NCI-H146 treated with DMSO at 0.1 percent for 48 hours (cell line): ENCODE data around the gene CRYGA.

Source experiments
- DNase-seq: peaks from one replicate; lab custom pipeline; 2025; ENCODE audit not compliant: unreplicated experiment; lab: John Stamatoyannopoulos, UW

CRYGA gene, protein sequence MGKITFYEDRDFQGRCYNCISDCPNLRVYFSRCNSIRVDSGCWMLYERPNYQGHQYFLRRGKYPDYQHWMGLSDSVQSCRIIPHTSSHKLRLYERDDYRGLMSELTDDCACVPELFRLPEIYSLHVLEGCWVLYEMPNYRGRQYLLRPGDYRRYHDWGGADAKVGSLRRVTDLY

DNA sequence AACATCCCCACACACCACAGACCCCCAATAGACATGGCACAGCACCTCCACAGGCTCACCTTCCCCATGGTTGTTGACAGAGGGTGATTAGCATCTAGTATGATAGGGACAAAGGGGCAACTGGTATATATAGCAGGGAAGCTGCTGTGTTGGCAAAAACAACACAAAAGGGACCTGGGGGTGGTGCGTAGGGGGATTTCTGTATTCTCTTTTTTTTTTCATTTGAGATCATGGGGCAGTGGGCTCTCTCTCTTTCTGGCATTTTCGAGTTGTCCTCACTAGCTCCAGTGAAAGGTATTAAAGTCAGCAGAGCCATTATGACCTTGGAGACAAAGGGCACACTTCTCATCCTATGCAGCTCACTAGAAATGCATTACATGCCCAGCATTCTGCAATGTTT lies at the start of gene CRYGA:
Gene CRYGA (minus strand): TSS at position 101 of the 400 bp plus-strand sequence. CDS start 33 bp downstream, at position 68.
- DNase-seq, result no peak

DNA sequence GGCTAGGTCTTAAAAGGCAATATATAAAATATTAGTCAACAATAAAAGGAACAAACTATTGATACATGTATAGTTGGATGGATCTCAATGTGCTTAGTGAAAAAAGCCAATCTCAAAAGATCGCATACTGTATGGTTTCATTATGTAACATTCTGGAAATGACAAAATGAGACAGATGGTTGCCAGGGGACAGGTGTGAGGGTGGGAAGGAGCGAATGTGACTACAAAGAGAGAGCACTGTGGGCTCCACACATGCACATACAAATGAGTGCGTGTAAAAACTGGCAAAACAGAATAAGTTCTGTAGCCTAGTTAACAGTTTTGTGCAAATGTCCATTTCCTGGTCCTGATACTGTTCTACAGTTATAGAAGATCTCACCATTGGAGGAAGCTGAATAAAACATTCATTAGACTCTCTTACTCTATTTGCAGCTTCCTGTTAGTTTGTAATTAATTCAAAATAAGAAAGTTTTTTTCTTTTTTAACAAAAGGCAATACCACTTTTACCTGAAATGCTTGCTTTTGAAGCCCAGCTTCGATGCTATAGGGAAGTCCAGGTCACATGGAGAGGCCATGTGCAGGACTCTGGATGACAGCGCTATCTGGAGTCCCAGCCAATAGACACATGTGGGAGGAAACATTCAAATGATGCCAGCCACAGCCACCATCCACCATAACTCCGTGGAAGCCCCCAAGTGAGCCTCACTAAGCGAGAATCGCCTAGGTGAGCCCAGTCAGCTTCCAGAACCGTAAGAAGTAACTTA lies 47.5 kb upstream of the CRYGA start:
- DNase-seq, result no peak

DNA sequence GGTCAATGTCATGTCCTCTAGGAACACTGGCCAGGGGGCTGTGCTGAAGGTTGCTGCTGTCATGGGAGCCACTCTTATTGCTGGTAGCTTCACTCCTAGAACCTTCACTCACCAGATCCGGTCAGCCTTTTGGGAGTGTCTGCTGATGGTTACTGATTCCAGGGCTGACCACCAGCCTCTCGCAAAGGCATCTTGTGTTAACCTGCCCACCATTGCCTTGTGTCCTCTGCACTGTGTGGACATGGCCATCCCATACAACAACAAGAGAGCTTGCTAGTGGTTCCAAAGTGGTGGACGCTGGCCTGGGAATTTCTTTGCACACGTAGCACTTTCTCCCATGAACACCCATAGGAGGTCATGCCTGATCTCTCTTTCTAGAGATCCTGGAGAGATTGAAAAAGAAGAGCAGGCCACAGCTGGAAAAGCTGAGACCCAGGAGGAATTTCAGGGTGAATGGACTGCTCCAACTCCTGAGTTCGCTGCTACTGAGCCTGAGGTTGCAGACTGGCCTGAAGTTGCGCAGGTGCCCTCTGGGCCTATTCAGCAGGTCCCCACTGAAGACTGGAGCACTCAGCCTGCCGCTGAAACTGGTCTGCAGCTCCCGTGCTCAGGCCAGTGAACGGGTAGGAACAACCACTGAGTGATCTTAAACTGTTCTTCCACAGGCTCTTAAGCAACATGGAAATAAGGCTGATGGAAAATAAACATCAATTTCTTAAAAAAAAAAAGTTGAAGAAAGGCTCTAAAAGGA lies 45.1 kb upstream of the CRYGA start:
- DNase-seq, result no peak

DNA sequence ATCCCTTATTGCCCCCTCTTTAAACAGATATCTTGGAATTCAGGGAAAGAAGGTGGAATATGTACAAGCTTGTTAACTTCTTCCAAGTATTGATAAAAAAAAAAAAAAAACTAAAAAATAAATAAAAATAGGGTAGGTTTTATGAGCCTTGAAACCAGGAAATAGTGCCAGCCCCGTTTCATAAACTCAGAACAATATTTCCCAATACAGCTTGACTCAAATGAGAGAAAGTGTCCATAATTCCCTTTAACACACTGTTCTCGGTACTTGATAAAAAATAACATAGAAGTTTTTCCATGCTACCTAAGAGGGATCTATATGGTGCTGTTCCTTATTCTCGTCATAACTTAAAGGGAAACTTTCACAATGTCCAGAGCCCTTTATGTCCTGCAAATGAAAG lies 44.4 kb upstream of the CRYGA start:
- DNase-seq, result no peak

DNA sequence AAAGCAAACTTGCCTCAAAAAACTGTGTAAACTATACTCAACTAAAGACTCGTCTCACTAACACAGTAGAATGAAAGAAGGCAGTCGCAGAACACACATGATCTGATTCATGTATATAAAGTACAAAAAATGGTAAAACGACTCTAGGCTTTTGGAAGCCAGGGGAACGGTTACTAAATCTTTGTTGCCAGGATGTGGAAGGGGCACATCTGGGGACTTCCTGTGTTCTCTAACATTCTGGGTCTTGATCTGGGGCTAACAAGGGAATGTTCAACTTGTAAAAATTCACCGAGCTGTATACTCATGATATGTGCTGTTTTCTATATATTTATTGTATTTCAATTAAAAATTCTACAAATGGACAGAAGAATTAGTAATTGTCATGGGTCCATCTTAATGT lies 40.8 kb upstream of the CRYGA start:
- no peak for DNase-seq

DNA sequence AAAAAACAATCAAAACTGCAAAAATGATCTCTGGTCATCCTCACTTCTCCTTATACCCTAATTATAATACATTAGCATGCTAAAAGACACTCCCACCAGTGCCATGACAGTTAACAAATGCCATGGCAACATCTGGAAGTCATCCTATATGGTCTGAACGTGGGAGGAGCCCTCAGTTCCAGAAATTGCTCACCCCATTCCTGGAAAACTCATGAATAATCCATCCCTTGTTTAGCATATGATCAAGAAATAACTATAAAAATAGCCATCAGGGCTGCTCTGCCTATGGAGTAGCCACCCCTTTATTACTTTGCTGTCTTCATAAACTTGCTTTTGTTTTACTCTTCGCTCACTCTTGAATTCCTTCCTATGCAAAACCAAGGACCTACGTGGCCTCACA lies 32.1 kb upstream of the CRYGA start:
- DNase-seq, result no peak

DNA sequence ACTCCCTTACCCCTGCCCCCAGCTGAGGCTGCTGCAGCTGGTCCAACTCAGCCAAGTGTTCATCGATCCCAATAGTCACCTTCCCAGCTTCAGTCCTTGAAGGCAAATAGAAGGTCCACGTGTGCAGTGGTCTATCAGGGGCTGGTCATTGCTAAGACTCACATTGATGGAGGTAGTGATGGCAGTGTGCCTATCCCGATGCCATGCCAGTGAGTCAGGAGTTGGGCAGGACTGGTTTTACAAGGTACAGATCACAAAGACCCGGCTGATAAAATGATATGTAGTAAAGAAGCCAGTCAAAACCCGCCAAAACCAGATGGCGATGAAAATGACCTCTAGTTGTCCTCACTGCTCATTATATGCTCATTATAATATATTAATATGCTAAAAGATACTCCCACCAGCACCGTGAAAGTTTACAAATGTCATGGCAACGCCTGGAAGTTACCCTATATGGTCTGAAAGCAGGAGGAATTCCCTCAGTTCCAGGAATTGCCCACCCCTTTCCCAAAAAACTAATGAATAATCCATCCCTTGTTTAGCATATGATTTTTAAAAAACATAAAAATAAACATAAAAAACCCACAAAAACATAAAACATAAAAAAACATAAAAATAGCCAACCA lies 29.3 kb upstream of the CRYGA start:
- DNase-seq, result no peak

DNA sequence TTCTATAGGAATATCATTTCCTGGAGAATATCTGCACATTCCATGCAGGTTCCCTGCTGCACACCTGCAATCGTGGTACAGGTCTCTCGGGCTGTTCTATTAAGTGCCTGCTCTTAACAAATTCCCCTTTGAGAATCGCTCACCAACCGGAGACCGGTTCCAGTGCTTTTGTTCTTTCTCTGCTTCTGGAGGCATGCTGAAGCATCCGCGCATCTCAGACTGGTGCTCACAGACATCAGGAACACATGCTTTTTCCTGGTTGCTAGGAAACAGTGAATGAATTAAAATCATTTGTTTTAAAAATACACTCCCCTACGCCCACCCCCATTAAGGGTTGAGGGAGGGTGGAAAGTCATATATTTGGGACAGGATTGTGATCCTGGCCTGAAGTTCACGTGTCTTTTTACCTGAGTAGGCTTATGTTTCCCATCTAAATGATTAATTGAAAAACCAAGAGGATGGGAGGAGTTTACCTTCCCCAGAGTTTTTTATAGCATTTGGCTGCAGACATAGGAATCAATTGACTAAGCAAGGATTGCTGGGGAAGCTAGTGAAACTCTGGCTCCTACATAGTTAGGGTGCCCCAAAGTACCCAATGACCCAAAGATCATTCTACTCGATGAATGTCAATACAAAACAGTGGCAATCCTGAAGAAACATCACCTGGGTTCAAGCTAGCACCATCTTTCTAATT lies 26.6 kb upstream of the CRYGA start, which contains the start of gene C2orf80:
Gene C2orf80 (minus strand): TSS at position 221 of the 694 bp plus-strand sequence. CDS start 3,044 bp downstream, outside the sequence.
- DNase-seq, result no peak

DNA sequence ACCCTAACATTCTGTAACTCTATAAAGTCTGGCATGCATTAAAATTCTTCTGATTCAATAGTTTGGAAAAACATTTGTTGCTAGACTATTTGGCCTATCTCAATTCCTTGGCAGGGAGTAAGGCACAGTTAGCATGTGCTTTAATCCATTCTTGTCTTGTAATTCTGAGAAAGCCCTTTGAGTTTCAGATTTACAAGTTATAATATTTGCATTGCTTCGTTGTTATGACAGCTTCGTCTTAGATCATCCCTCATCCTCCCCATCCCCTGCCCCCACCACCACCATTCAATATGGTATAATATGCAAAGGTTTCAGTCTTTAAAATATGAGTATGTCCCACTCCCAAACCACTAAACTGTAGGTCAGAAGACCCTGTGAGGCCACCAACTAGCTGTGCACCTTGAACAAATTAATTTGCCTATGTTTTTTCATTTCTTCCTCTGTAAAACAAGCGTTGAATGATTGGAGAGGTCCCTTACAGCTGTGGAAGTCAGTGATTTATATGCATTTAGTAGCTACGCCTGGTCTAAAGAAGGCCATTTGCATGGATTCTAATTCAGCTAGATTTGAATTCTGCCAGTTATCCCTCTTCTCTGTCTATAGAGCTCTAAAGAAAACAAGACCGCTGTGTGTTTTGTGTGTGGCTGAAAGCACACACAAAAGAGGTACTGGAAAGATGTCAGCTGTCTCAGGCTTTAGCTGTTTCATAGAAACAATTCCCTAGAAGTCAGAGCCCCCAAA lies 25.9 kb upstream of the CRYGA start:
- DNase-seq, result no peak

DNA sequence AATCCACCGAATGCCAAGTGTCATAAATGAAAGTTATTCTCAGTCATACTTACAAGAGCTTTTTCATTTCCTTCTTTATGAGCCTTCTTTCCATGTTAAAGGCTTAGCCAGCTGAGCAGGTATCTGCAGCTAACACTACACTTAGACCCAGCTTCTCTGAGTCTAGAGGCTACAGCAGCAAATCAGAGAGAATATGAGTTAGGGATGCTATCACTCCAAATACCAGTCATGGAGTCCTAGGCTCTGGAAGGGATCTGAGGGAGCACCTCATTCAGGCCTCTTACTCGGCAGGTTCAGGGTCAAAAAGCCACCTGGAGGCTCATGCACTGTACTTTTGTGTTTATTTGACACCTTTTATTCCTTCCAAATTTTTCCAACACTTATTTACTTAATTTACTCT lies 23.5 kb upstream of the CRYGA start:
- no peak for DNase-seq

DNA sequence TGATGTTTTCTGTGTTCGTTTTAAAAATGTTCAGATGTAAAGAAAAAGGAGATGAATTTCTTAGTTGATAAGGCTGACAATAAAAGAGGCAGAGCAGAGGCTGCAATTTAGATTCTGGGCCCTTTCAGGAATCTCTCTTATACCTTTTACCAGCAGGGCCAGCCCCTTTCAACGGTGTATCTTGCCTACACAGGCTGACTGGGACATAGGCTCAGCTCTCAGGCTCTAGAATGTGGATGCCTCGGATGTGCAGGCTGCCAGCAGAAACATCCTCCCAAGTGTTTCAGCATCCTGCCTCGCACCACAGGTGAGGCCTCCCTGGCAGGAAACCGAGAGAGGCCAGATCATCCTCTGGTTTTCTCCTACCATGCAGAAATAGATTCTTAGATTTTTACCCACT lies 23.1 kb upstream of the CRYGA start:
- no peak for DNase-seq

DNA sequence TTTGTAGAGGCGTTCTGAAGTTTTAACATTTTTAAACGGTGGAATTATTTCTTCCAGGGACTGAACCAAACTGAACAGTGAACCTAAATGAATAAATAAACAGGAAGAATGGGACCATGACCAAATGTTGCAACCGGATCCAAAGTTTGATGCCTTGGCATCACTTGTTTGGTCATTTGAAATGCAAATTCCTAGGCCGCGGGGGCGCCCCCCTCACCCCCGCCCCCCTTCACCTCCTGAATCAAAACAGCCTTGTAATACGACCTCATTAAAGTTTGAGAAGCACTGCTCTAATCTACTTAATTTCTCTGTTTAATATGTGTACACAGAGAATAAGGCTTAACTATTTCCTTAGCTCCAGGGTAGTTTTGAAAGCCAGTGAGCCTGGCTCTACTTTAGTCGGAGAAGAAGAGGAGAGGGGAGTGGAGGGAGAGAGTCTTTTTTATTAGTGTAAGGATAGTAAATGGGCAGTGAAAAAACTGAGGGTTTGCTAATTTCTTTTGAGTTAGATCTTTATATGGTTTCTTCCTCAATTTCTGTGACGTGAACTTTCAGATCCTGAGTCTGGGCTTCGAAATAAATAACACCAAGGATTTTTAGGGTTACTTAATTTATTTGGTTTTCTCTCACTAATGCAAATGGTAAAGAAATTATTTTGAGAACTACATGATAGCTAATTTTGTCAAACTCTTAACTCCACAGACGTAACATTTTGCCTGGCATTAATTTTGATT lies 20.8 kb upstream of the CRYGA start:
- no peak for DNase-seq

DNA sequence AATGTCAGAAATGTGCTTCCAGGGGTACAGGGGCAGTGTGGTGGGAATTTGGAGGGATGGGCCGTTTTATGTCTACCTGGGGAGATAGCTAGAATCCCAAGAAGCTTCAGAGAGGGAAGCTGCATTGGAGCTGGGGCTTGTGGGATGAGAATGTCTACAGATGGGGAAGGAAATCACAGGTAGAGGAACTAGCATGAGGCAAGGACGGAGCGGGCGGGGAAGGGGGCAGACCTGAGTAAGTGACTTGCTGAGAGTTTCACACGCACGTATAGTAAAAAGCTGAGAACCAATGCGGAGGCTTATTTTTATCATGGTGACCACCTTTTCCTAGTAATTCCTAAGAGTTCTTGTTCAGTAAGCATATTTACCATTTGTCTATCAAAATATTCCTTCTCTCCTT lies 20.1 kb upstream of the CRYGA start:
- DNase-seq, result no peak

DNA sequence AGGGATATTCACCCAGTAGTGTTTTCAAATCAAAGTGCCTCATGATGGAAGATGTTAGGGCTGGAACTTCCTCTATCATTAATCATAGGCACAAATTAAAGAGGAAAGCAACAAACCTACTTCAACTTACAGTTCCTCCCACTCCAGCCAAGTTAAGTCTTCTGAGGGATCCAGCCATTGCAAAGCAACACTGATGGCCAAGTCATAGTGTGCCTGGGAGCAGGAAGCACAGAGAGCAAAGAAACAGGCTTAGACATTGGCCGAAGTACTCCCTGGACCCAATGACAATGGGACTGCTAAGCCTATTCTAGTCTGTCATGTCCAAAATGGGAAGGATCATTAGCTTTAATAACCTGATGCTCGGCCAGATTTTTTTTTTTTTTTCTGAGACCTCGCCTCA lies 19.4 kb upstream of the CRYGA start:
- no peak for DNase-seq

DNA sequence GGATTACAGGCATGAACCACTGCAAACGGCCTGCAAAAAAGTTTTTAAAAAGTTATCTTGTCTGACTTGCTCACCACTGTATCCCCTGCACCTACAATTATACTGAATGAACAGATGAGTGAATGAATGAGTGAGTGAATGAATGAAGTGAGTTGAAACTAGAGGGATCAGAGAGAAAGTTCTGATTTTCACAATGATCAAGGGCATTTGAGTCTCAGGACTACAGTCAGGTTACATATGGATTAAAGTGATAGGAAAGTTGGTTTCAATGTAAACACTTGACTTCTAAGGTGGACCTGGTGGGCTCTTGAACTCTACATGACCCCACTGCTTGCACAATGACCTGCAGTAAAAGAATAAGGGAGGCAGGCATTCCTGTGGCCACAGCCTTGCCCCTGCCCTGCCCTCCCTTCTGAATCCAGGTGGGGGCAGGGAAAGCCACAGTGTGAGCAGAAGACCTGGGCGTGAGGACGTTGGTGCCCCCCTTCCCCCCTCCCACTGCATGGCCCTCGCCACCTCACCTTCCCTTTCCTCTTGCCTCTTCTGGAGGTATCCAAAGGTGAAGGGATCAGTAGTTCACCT lies 15.7 kb upstream of the CRYGA start:
- DNase-seq, result no peak

DNA sequence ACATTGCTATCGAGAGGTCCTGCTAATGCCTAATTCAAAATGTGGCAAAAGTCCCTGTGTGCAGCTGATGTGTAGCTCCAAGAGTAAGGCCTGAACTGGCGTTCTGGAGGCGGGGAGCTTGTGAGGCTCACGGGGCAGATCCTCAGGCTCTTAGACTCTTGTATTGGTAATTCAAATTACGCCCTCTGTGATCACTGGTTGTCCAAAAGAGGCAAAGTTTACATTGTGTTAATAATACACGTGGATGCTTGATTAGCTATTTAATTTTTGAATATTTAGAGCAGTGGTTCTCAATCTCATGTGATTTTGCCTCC lies 12.4 kb upstream of the CRYGA start:
- no peak for DNase-seq

DNA sequence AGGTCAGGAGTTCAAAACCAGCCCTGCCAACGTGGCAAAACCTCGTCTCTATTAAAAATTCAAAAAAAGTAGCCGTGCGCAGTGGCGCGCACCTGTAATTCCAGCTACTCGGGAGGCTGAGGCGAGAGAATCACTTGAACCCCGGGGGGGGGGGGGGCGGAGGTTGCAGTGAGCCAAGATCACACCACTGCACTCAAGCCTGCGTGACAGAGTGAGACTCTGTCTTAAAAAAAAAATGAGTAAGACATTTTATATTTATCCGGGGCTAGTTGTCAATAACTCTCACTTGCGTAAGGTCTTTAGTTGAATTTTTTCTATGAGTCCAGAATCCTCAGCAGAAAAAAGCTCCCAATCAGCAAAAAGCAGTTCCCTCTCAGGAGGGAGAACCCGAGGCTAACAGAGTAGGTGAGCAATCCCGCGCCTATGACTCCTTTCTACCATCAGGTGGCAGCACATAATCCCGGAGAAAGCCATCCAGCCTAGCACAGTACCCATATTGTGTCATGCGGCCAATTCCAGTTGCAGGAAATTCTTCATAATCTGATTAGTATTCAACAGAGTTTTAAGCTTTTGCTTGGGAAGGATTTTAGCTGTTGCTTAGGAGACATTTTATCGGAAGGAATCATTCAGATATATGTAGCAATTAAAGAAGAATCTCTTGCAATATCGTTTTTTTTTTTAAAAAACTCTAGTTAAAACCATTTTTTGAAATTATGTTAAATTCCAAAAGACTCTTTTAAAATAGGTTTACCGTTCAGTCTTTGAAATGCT lies 11.9 kb upstream of the CRYGA start:
- peak; percentile 40 for DNase-seq

DNA sequence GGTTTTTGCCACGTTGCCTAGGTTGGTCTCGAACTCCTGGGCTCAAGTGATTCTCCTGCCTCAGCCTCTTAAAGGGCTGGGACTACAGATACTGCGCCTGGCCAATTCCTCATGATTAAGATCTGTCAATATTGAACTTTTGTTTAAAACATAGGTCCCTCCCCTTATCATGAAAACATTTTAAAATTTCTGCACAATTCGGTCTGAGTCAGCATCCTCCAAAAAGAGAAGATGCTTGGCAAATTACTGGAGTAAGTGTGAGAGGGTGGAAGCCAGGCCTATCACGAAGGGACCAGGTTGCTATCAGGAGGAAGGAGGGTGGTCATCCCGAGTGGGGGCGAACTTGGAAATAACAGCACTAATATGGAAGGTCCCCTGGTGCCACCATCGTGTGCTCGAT lies 10.8 kb upstream of the CRYGA start:
- DNase-seq, result no peak

DNA sequence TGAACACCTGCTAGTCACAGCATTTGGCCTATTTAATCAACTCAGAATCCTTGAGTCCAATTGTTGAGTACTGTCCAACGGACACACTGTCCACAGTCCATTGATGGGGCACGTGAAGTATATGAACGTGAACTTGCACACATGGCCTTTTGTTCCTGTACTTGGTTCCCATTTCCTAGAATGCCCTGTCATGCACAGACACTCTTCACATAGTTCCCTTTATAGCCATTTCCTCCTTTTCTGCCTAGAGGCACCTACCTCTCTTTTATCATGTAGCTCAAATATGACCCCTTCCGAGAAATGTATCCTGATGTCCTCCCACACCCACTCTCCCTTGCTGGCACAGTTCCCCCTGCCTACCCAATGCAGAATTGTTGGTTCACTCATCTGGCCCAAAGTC lies 8.7 kb upstream of the CRYGA start:
- no peak for DNase-seq
